Glutamatergic neuron (in vitro differentiated cells): ENCODE measurements around the gene SNAP47. TPM values are rescaled to one million over a fixed set of nuclear protein-coding genes. Genes with fewer than 3 reads are reported as not detected.

Experiments
- DNase-seq: peaks from one replicate; pipeline ENCODE4 v3.0.0; 2022
- H3K27ac Mint-ChIP-seq: one replicate; pipeline ENCODE4 v1.8.0; 2020; ENCODE audit warnings: mild to moderate bottlenecking, mixed read lengths, inconsistent platforms; ENCODE audit not compliant: unreplicated experiment
- H3K27me3 Mint-ChIP-seq: one replicate; pipeline ENCODE4 v1.8.0; 2020; ENCODE audit warnings: mild to moderate bottlenecking, moderate library complexity, mixed read lengths, inconsistent platforms; ENCODE audit not compliant: unreplicated experiment
- H3K36me3 Mint-ChIP-seq: one replicate; pipeline ENCODE4 v1.8.0; 2020; ENCODE audit warnings: mild to moderate bottlenecking, mixed read lengths, inconsistent platforms; ENCODE audit not compliant: unreplicated experiment
- H3K4me1 Mint-ChIP-seq: one replicate; pipeline ENCODE4 v1.8.0; 2020; ENCODE audit warnings: mild to moderate bottlenecking, low read depth, mixed read lengths, inconsistent platforms; ENCODE audit not compliant: unreplicated experiment
- H3K4me3 Mint-ChIP-seq: one replicate; pipeline ENCODE4 v1.8.0; 2020; ENCODE audit warnings: mild to moderate bottlenecking, mixed read lengths, inconsistent platforms; ENCODE audit not compliant: unreplicated experiment
- H3K9me3 Mint-ChIP-seq: one replicate; pipeline ENCODE4 v1.8.0; 2020; ENCODE audit warnings: mild to moderate bottlenecking, moderate library complexity, mixed read lengths, inconsistent platforms; ENCODE audit not compliant: unreplicated experiment
- CTCF ChIP-seq: fragments of 200-600 bp; sonication (generic); IDR thresholded peaks from one replicate; pipeline ENCODE4 v1.5.0; 2021; ENCODE audit not compliant: partially characterized antibody, unreplicated experiment
- total RNA-seq: library from RNA; stranded (reverse); fragmentation: NEBNext Ultra II Directional; extraction: Animal tissue kit (Norgen Biotek cat#: 25700); gene quantifications from one replicate; pipeline ENCODE4 v1.2.1, GENCODE V29; 2021; ENCODE audit not compliant: unreplicated experiment

The SNAP47 gene
- total RNA-seq, 1 donor from 2014 or later: 34.0 TPM

DNA sequence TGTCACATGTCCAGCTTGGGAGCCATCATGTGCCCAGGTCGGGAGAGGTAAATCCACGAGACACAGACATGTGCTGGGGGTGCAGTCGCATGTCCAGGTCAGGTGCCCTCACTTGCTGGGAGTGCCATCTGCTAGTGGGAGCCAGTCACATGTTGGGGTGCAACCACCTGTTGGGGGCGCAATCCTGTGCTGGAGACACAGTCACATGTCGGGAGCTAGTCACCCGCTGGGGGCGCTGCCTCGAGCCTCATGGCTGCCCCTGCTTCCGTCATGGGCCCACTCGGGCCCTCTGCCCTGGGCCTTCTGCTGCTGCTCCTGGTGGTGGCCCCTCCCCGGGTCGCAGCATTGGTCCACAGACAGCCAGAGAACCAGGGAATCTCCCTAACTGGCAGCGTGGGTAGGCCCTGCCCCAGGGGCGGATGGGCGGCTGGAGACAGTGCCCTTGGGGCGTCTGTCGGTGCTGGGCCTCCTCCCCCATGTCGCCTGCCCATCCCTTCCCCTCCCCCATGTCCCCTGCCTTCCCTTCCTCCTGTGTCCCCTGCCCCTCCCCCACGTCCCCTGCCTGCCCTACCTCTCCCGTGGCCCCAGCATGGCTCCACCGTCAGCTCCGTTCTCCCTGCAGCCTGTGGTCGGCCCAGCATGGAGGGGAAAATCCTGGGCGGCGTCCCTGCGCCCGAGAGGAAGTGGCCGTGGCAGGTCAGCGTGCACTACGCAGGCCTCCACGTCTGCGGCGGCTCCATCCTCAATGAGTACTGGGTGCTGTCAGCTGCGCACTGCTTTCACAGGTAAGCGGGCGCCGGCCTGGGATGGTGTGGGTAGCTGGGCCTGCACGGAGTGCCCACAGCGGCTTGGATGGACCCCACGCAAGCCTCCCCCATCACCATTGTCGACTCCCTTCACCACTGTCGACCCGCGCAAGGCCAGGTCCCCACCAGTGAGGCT, 80.5 kb downstream of the SNAP47 start, which contains the start of gene PRSS38:
PRSS38 (plus strand) TSS at position 208 of the 942 bp plus-strand sequence; CDS start at position 250, 42 bp downstream.
- Mint-ChIP-seq H3K36me3 (peaks cover 18% of the 10 kb centered on the region), H3K27ac (no peak within 1 kb of the TSS), H3K4me1 (no peaks in the 10 kb centered on the region), H3K9me3 (peaks cover 12% of the 10 kb centered on the region), H3K4me3 (no peak within 1 kb of the TSS), H3K27me3 (peaks cover 4% of the 10 kb centered on the region)
- no peak for TF ChIP-seq CTCF
- DNase-seq: no peak

- H3K9me3 Mint-ChIP-seq: peaks cover 12% of the 10 kb centered on the region
- peaks cover 4% of the 10 kb centered on the region for H3K27me3 Mint-ChIP-seq
- no peak for DNase-seq
- H3K27ac Mint-ChIP-seq: no peak overlapping the region
- H3K36me3 Mint-ChIP-seq: peaks cover 22% of the 10 kb centered on the region
- no peak for TF ChIP-seq CTCF
- no peak overlapping the region for H3K4me3 Mint-ChIP-seq
- H3K4me1 Mint-ChIP-seq: no peaks in the 10 kb centered on the region
Observed at GRCh38 chr1:227816750-227817446, 81.7 kb downstream of the SNAP47 start.

GRCh38 chr1:227823537-227823936, 88.3 kb downstream of the SNAP47 start:
- Mint-ChIP-seq H3K27me3 (peaks cover 2% of the 10 kb centered on the region), H3K4me3 (no peak overlapping the region), H3K9me3 (peaks cover 2% of the 10 kb centered on the region), H3K4me1 (no peaks in the 10 kb centered on the region), H3K36me3 (peaks cover 6% of the 10 kb centered on the region), H3K27ac (no peak overlapping the region)
- no peak for TF ChIP-seq CTCF
- DNase-seq: no peak

- peaks cover 6% of the 10 kb centered on the region for H3K36me3 Mint-ChIP-seq
- no peak for DNase-seq
- no peak overlapping the region for H3K4me3 Mint-ChIP-seq
- peaks cover 2% of the 10 kb centered on the region for H3K27me3 Mint-ChIP-seq
- H3K9me3 Mint-ChIP-seq: peaks cover 2% of the 10 kb centered on the region
- no peak for TF ChIP-seq CTCF
- no peaks in the 10 kb centered on the region for H3K4me1 Mint-ChIP-seq
- no peak overlapping the region for H3K27ac Mint-ChIP-seq
Observed at GRCh38 chr1:227824204-227824603, 89.0 kb downstream of the SNAP47 start.

GRCh38 chr1:227828786-227829185, 93.6 kb downstream of the SNAP47 start:
- H3K4me3 Mint-ChIP-seq: no peak overlapping the region
- no peaks in the 10 kb centered on the region for H3K4me1 Mint-ChIP-seq
- no peaks in the 10 kb centered on the region for H3K27me3 Mint-ChIP-seq
- TF ChIP-seq CTCF: no peak
- H3K9me3 Mint-ChIP-seq: peaks cover 2% of the 10 kb centered on the region
- H3K36me3 Mint-ChIP-seq: no peaks in the 10 kb centered on the region
- no peak for DNase-seq
- no peak overlapping the region for H3K27ac Mint-ChIP-seq
